ENCODE data around the gene SMPD4.
"Not testable (repeated sequence)": the region's sequence is repeated elsewhere in the genome, so short reads cannot be mapped to it uniquely, and the experiment has no call there.

The SMPD4 gene, protein sequence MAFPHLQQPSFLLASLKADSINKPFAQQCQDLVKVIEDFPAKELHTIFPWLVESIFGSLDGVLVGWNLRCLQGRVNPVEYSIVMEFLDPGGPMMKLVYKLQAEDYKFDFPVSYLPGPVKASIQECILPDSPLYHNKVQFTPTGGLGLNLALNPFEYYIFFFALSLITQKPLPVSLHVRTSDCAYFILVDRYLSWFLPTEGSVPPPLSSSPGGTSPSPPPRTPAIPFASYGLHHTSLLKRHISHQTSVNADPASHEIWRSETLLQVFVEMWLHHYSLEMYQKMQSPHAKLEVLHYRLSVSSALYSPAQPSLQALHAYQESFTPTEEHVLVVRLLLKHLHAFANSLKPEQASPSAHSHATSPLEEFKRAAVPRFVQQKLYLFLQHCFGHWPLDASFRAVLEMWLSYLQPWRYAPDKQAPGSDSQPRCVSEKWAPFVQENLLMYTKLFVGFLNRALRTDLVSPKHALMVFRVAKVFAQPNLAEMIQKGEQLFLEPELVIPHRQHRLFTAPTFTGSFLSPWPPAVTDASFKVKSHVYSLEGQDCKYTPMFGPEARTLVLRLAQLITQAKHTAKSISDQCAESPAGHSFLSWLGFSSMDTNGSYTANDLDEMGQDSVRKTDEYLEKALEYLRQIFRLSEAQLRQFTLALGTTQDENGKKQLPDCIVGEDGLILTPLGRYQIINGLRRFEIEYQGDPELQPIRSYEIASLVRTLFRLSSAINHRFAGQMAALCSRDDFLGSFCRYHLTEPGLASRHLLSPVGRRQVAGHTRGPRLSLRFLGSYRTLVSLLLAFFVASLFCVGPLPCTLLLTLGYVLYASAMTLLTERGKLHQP

DNA sequence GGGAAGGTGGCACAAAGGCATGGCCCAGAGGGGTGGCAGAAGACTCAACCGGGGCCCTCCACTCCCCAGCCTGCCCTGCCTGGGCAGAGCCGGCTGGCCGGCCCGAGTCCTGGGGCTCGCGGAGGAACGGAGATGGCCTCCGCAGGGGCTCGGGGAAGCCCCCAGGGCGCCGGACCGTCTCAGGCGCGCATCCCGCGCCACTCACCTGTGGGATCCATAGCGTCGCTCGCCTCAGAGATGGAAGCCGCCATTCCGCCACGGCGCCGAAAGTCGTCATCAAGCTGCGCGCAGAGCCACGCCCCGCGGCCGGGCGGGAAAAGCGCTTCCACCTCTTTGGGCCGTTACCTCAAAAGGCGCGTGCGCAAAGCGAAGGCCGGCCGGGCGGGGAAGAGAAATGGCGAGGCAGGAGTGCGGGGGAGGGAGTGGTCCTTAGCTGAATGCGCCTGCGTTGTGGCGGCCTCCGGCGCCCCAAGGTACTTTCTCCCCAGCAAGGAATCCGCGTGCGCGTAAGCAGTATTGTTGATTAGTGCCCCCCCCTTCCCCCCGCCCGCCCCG is at the start of gene SMPD4:
SMPD4 (minus strand) TSS at position 278 of the 555 bp plus-strand sequence. CDS start 5,010 bp downstream, outside the sequence.
- peak; percentile 93 for DNase-seq

DNA sequence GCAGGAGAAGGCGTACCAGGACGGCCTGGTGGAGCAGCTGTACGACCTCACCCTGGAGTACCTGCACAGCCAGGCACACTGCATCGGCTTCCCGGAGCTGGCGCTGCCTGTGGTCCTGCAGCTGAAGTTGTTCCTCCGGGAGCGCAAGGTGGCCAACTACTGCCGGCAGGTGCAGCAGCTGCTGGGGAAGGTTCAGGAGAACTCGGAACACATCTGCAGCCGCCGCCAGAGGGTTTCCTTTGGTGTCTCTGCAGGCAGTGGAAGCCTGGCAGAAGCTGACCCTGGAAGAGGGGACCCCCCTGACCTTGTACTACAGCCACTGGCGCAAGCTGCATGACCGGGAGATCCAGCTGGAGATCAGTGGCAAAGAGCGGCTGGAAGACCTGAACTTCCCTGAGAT is 49.5 kb upstream of the SMPD4 start:
- DNase-seq, result not testable (repeated sequence)

DNA sequence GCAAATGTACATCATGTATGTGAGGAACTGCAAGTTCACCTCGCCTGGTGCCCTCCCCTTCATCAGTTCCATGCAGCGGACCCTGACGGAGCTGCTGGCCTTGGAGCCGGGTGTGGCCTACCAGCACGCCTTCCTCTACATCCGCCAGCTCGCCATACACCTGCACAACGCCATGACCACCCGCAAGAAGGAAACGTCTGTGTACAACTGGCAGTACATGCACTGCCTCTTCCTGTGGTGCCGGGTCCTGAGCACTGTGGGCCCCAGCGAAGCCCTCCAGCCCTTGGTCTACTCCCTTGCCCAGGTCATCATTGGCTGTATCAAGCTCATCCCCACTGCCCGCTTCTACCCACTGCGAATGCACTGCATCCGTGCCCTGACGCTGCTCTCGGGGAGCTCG is 49.0 kb upstream of the SMPD4 start:
- not testable (repeated sequence) for DNase-seq

DNA sequence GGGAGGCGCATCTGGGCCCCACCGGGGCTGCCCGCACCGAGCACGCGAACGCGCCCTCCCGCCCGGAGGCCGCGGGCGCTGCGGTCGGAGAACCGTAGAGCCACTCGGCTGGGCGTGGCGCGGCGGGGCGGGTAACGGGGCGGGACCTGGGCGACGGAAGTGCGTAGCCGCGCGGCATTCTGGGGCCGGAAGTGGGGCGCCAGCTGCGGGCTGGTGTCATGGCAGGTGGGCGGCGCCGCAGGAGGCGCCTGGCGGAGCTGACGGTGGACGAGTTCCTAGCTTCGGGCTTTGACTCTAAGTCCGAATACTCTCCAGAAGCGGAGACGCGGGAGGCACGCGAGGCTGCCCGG is 47.7 kb upstream of the SMPD4 start:
- DNase-seq, result not testable (repeated sequence)

DNA sequence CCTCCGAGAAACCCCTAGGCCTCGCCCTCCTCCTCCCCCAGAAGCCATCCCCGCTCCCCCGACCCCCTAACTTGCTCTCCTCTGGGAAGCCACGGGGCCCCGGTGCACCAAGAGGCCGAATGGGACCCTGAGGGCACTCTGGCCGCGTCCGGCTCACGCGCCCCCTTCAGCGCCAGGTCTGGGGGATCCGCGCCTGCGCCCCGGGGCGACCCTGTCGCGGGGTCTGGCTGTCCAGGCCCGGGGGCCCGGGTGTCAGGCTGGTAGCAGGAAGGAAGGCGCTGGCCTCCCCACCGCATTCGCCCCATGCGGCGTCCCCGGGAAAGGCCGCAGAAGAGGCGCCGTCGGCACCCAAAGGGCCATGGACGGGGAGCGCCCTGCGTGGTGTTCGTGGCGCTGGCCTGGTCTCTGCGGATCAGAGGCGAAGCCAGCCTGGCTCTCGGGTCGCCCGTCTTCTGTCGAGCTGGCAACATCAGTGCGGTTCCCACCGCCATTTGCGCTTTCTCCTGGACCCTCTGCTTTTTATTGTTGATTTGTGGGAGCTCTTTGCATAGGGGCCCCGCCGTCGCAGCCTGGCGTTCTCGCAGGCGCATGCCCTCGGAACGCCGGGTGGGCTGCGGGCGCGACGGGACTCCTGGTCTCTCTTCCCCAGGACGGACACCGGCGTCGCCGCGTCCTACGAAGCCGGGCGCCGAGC is 47.2 kb upstream of the SMPD4 start:
- DNase-seq, result not testable (repeated sequence)

DNA sequence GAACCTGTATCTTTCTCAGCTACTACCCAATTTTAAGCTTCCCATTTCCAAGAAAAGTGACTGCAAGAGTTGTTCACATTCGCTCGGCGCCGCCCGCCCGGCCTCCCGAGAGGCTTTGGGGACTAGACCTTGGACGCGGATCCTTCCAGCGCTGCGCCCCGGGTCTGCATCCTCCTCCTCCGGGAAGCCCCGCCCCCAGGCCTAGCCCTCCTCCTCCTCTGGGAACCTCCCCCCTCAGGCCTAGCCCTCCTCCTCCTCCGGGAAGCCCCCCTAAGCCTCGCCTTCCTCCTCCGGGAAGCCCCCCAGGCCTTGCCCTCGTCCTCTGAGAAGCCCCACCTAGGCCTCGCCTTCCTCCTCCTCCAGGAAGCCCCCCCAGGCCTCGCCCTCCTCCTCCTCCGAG is 46.6 kb upstream of the SMPD4 start:
- DNase-seq, result not testable (repeated sequence)

DNA sequence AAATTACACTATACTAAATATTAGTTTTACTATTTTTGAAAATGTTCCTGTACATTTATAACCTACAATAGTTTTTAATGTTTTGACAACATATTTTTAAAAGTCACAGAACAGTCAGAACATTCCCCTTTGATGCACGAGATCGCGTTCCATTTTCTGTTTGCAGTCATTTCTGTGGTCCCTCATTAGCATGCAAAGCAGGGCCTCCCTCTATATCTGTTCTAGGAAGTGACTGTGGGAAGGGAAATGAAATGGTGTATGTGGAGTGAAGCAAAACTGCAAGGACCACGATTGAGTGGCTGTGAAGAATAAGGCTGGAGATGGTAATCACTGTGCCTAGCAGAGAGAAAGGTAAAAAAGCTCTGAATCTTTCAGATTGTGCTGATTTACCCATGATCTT is 41.1 kb upstream of the SMPD4 start:
- DNase-seq, result not testable (repeated sequence)

DNA sequence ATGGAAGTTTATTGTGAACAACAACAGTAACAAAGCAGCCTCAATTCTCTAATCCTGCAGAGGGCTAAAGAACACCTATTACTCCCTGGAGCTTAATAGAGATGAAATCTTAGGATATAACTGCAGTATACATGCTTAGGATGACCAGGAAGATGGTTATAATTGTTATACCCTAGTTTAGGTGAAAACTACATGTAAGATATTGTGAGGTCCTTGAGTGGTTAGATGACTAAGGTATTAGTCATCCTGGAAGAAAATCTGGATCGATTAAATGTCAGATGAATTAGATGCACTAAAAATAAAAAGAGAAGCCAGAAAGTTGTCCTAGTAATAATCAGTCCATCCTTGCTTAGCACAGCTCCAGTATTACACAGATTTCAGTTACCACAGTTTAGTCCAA is 39.1 kb upstream of the SMPD4 start:
- DNase-seq, result not testable (repeated sequence)

DNA sequence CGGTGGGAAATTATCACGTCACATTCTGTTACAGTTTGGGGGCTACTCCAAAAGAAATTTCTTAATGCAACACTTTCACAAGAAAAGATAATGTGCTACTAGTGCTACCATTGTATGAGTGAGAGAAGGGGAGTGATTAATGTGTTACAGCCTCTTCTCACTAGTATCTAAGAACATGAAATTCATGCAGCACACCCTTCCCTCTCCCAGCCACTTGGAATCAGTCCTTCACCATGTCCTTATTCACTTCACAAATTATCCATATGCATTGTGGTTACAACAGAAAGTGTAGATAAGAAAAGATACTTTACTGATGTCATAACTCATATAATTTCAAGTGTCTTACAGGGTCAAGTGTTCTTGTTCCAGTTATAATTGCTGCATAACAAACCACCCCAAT is 37.7 kb upstream of the SMPD4 start:
- not testable (repeated sequence) for DNase-seq

DNA sequence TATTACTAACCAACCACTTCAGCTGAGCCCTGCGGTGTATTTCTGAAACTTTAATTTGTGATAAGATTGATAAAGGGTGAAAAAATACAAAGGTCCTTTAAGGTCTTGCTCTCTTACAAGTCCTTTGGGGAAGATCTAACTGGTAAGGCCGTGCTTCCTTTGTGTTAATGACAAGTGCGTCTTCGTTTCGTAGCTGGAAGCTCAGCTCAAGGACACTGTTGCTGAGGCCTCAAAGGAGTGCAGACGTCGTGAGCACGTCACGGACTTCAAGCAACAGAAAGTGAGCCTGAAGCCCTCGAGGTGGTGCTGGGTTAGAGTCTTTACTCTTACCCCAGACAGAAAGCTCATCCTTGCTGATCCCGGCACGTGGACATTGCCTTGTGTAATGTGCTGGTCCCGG is 25.6 kb upstream of the SMPD4 start:
- not testable (repeated sequence) for DNase-seq

DNA sequence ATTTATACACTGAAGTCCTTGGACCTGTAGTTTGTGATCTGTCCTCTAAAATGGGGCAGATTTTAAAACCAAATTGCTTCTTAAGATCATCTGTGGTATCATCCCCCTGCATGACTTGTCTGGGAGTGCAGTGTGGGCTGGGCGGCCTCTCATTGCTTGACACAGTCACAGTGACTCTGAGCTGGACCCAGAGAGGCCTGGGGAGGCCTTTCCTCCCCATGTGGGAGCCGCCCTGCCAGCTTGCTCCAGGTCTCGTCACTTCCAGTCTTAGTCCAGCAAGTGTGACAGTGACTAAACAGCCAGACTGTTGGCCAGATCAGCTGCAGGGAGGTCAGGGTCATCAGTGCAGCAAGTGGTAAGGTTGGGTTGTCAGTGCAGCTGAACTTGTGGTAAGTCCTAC is 21.7 kb upstream of the SMPD4 start:
- not testable (repeated sequence) for DNase-seq

DNA sequence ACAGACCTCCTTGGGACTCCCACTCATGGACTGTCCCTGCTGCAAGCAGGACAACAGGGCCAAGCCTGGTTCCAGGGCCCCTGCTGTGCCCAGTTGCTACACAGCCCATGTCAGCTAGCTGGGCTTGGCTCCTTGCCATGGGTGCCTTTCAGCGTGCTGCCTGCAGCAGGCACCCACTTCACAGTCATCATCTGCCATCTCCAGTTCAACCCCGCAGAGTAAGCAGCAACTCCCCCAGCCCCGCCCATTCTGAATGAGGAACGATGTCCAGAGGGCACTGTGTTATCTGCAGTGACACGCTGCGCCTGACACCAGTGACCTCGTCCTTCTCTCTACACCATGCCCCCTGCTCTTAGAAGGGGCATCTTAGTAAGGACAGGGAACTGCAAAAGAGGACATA is 21.1 kb upstream of the SMPD4 start:
- not testable (repeated sequence) for DNase-seq

DNA sequence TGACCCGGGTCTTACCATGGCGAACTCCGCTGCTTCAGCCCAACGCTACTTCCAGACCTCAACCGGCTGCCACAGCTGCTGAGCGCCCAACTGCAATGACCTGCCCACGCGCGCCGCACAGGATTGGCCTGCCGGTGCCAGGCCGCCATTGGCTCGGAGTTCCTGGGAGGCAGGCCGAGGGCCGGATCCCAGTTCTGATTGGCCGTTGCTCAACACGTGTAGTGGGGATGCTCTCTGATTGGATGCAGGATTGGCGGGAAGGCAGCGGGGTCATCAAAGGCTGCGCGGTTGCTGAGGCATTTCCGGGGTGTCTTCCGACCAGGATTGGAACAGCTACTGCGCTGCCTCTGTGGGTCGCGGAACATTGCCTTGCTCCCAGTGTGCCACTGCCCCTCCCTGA is 16.9 kb upstream of the SMPD4 start, which contains the start of gene TUBA3E:
TUBA3E (minus strand) TSS at position 97 of the 400 bp plus-strand sequence; CDS start at position 18, 79 bp downstream.
- no peak for DNase-seq

DNA sequence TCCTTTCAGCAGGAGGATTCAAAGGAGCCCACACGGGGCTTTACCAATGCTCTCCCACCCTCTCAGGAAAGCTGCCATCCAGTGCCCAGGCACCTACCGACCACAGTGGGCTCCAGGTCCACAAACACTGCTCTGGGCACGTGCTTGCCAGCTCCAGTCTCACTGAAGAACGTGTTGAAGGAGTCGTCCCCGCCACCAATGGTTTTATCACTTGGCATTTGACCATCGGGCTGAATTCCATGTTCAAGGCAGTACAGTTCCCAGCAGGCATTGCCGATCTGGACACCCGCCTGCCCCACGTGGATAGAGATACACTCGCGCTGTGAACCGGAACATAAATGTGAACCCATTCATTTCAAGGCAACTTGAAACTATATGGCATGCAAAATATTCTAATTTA is 14.7 kb upstream of the SMPD4 start:
- DNase-seq, result not testable (repeated sequence)

DNA sequence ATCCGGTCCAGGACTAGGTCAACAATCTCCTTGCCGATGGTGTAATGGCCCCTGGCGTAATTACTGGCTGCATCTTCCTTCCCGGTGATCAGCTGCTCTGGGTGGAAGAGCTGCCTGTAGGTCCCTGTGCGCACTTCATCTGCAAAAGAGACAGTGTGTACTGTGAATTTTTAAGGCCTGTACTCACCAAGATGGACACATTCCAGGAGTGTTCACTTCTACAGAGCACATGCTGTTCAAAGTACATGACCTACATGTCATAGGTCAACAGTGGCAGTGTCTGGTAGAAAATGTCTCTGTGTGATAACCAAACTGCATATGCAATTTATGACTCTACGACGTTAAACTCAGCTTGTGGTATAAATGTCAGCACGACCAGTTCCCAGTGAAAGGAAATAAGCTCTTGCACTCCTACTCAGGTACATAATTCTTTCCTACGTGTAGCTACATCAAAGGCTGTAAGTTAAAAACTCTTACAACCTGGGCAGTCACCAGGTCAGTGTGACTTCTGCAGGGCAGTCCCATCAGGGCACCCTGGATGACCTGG is 13.8 kb upstream of the SMPD4 start:
- not testable (repeated sequence) for DNase-seq

DNA sequence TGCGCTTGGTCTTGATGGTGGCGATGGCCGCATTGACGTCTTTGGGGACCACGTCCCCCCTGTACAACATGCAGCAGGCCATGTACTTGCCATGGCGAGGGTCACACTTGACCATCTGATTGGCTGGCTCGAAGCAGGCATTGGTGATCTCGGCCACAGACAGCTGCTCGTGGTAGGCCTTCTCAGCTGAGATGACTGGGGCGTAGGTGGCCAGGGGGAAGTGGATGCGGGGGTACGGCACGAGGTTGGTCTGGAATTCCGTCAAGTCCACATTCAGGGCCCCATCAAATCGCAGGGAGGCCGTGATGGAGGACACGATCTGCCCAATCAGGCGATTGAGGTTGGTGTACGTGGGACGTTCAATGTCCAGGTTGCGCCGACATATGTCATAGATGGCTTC is 12.4 kb upstream of the SMPD4 start:
- not testable (repeated sequence) for DNase-seq

DNA sequence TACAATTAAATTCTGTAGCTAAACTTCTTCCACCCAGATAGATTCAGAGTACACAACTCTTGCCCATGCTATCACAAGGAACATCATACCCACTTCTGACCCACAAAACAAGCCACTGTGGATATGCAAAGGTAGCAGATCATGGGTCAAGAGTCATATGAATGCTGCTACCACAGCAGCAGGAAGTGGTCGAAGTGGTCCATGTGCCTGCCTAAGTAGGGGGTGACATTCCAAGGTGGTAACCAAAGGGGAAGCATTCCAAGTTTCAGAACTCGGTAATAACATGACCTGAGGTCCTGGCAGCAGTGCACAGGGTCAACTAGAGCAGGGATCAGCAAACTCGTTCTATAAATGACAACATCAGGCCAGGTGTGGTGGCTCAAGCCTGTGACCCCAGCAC is 11.0 kb upstream of the SMPD4 start:
- not testable (repeated sequence) for DNase-seq

DNA sequence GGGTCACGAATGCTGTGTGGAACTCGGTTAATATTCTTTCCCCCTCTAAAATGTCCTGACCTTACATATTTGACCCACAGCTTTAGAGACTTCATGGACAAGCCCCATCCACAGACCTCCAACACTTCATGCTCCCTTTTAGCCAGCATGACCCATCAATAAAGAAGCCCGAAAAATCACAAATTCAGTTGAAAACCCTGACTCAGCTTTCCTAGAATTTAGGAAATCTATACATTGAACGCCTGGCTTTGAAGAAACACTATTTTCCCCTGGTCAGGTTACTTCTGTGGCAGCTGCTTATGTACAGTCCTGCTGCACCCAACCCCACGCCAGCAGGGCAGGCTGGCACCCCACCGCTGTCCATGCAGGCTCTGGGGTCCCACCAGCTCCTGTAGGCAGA is 9.9 kb upstream of the SMPD4 start:
- DNase-seq, result not testable (repeated sequence)

DNA sequence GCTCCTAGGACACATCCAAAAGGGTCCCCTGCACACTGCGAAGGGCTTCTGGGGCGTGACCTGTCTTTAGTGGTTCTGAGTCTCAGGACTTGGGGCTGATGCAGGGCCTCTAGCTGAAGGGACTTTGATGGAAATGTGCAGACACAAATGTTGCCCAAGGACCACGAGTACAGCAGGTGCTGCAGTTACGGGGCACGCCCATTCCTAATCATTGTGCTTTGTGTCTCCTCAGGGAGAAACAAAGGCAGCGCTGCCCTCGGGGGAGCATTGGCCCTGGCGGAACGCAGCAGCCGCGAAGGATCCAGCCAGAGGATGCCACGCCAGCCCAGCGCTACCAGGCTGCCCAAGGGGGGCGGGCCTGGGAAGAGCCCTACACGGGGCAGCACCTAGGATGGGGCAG is 8.8 kb upstream of the SMPD4 start:
- DNase-seq, result no peak

DNA sequence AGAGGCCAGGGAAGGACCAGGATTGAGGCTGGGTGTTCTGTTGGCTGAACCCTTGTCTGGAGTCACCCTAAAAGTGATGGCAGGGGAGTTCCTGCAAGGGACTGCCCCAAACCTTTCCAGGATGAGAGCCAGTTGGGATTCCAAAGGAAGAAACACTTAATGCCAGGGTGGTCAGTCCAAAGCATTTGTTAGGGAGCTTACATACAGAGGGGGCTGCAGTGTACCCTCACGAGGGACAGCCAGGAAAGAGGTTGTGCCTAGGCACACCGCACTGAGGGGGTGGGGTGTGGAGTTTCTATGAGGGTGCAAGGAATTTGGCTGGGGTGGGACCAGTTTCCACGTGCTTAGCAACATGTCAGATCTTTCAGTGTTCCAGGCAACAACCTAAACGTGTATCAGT is 7.6 kb upstream of the SMPD4 start:
- DNase-seq, result not testable (repeated sequence)

DNA sequence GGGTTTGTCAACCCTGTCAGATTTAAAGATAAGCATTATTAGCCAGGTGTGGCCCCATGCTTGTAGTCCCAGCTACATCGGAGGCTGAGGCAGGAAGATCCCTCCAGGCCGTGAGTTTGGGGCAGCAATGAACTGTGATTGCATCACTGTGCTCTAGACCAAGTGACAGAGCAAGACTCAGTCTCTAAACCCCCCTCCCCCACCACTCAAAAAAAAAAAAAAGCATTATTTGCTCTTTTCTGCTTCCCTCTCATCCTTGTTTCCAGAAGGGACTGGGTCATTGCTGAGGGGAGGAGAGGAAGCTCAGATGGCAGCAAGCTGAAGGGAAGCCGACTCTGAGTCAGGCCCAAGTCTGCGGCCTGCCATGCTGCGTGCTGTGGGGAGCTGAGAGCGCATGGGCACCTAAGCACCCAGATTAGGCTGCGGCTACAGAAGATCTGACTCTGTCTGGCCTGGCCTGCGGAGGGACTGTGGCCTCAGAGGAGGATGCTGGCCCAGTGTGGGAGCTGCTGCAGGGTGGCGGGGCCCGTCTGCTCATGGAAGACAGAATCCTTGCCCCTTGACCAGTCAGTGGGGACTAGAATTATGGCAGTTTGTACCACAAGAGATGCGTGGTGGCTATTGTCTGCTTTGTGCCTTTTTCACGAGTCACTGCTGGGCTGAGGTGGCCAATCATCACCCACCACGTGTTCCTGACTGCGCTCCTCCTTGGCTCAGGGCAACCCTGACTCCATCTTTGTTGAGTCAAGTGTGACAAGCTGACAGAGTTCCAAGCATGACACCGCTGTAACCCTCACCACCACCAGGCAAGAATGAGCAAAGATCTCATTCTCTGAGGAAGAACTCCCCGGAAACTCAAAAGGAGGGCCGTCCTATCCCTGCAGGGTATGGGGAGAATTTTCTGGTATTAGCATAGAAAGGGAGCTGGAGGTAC is 6.7 kb upstream of the SMPD4 start:
- DNase-seq, result not testable (repeated sequence)

Data from NCI-H1694 (cell line).